ENCODE data around the gene OR52R1.
"Not testable (repeated sequence)": the region's sequence is repeated elsewhere in the genome, so short reads cannot be mapped to it uniquely, and the experiment has no call there.

Gene OR52R1

GRCh38 chr11:4804280-4804679 is at the start of gene OR52R1:
OR52R1 (minus strand) TSS chr11:4804380; CDS start chr11:4804380, 0 bp downstream.
- no peak for DNase-seq

- DNase-seq: no peak
Measured at GRCh38 chr11:4851033-4851432, 46.9 kb upstream of the OR52R1 start.

GRCh38 chr11:4848908-4849532 is 44.8 kb upstream of the OR52R1 start, which contains the start of gene OR51S1:
OR51S1 (minus strand) TSS chr11:4849208; CDS start chr11:4849208, 0 bp downstream.
- no peak for DNase-seq

- DNase-seq: no peak
Measured at GRCh38 chr11:4839851-4840549, 35.8 kb upstream of the OR52R1 start.

- DNase-seq: no peak
Measured at GRCh38 chr11:4830909-4831308, 26.7 kb upstream of the OR52R1 start.

GRCh38 chr11:4830346-4830745 is 26.2 kb upstream of the OR52R1 start:
- DNase-seq: no peak

- DNase-seq: peak; percentile 29
Measured at GRCh38 chr11:4826425-4826824, 22.2 kb upstream of the OR52R1 start.

- no peak for DNase-seq
Measured at GRCh38 chr11:4825132-4825531, 21.0 kb upstream of the OR52R1 start.

- DNase-seq: no peak
Measured at GRCh38 chr11:4821021-4821420, 16.8 kb upstream of the OR52R1 start, which contains the start of gene OR51F2. OR51F2 (plus strand) TSS chr11:4821321; CDS start chr11:4821422, 101 bp downstream.

- DNase-seq: no peak
Measured at GRCh38 chr11:4809246-4809645, 5.1 kb upstream of the OR52R1 start.

- DNase-seq: no peak
Measured at GRCh38 chr11:4808476-4808875, 4.3 kb upstream of the OR52R1 start.

GRCh38 chr11:4801316-4801715 is 2.9 kb downstream of the OR52R1 start:
- not testable (repeated sequence) for DNase-seq

- DNase-seq: no peak
Measured at GRCh38 chr11:4798427-4799183, 5.6 kb downstream of the OR52R1 start.

- DNase-seq: no peak
Measured at GRCh38 chr11:4797206-4797605, 7.0 kb downstream of the OR52R1 start.

- DNase-seq: no peak
Measured at GRCh38 chr11:4782454-4782853, 21.7 kb downstream of the OR52R1 start.

GRCh38 chr11:4769838-4770237 is 34.3 kb downstream of the OR52R1 start, which contains the start of gene OR51F1:
OR51F1 (minus strand) TSS chr11:4769938; CDS start chr11:4769938, 0 bp downstream.
- DNase-seq: no peak

GRCh38 chr11:4768094-4768493 is 36.1 kb downstream of the OR52R1 start:
- DNase-seq: no peak

GRCh38 chr11:4766420-4767043 is 37.6 kb downstream of the OR52R1 start:
- no peak for DNase-seq

- no peak for DNase-seq
Measured at GRCh38 chr11:4763096-4763495, 41.1 kb downstream of the OR52R1 start.

Data from NCI-H526 treated with DMSO at 0.1 percent for 48 hours (cell line).